Type B pancreatic cell (in vitro differentiated cells): ENCODE data around the gene THRB. TPM values are rescaled to one million over a fixed set of nuclear protein-coding genes. Genes with fewer than 3 reads are reported as not detected.

Experiments
- DNase-seq: peaks from one replicate; pipeline ENCODE4 v3.0.0; 2021; ENCODE audit warnings: mixed read lengths; ENCODE audit not compliant: unreplicated experiment; ENCODE audit errors: extremely low spot score
- H3K27ac Mint-ChIP-seq: 2 replicates; pipeline ENCODE4 v1.8.0; 2021; ENCODE audit warnings: mild to moderate bottlenecking, mixed read lengths
- H3K27me3 Mint-ChIP-seq: 2 replicates; pipeline ENCODE4 v1.8.0; 2021; ENCODE audit warnings: mixed read lengths
- H3K36me3 Mint-ChIP-seq: 2 replicates; pipeline ENCODE4 v1.8.0; 2021; ENCODE audit warnings: mixed read lengths
- H3K4me1 Mint-ChIP-seq: one replicate; pipeline ENCODE4 v1.8.0; 2021; ENCODE audit warnings: mixed read lengths; ENCODE audit not compliant: unreplicated experiment
- H3K4me3 Mint-ChIP-seq: 2 replicates; pipeline ENCODE4 v1.8.0; 2021; ENCODE audit warnings: mild to moderate bottlenecking, mixed read lengths
- H3K9me3 Mint-ChIP-seq: 2 replicates; pipeline ENCODE4 v1.8.0; 2021; ENCODE audit warnings: mixed read lengths
- total RNA-seq: library from RNA; stranded (reverse); gene quantifications from 2 replicates; pipeline ENCODE4 v1.2.1, GENCODE V29; 2021; ENCODE audit warnings: low replicate concordance
- TF ChIP-seq, protein P1 (sequence below): fragments of 200-600 bp; sonication (generic); conservative IDR thresholded peaks from 2 replicates; pipeline ENCODE4 v1.5.0; 2021; ENCODE audit warnings: antibody characterized with exemption, mild to moderate bottlenecking

THRB gene
- total RNA-seq, 1 donor from 2014 or later = 15.6 TPM

DNA sequence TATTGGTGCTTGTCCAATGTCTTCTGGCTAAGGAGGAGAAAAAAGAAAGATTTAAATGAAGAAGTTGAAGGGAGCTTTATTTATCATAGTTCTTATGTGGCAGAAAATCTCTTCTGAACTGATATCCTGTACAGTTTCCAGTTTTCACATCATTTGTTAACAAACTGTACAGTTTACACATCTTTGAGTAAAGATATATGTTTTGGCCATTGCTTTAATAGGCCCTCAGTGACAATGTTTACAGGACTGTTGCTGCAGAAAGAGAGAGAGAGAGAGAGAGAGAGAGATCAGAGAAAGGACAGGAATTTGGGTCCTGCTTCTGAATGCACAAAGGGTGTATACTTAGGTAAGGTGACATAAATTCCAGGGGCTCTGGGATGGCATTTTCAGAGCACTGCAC, 361.2 kb downstream of the THRB start:
- TF ChIP-seq, protein P1, sequence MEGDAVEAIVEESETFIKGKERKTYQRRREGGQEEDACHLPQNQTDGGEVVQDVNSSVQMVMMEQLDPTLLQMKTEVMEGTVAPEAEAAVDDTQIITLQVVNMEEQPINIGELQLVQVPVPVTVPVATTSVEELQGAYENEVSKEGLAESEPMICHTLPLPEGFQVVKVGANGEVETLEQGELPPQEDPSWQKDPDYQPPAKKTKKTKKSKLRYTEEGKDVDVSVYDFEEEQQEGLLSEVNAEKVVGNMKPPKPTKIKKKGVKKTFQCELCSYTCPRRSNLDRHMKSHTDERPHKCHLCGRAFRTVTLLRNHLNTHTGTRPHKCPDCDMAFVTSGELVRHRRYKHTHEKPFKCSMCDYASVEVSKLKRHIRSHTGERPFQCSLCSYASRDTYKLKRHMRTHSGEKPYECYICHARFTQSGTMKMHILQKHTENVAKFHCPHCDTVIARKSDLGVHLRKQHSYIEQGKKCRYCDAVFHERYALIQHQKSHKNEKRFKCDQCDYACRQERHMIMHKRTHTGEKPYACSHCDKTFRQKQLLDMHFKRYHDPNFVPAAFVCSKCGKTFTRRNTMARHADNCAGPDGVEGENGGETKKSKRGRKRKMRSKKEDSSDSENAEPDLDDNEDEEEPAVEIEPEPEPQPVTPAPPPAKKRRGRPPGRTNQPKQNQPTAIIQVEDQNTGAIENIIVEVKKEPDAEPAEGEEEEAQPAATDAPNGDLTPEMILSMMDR = no peak
- Mint-ChIP-seq H3K4me1 (peaks cover 13% of the 10 kb centered on the region), H3K27me3 (no peaks in the 10 kb centered on the region), H3K9me3 (no peaks in the 10 kb centered on the region), H3K4me3 (no peak overlapping the region), H3K27ac (no peak overlapping the region), H3K36me3 (peaks cover 7% of the 10 kb centered on the region)
- no peak for DNase-seq

DNA sequence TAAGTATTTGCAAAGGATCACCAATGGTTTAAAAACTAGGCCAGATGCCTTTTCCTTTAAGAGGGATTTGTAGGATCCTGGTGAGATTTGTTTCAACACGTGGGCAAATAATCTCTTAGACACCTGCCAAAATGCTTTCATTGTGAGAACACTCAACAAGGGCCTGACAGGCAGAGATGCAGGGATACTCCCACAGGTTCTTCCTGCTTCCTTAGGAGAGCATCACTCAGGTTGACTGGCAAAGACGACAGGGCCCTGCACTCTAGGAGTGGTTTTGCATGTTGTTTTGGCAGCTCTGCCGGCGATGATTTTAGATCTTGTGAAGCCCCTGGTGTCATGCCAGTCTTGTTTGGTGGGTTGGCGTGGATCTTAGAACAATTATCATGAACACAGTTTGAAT, 365.1 kb downstream of the THRB start:
- Mint-ChIP-seq H3K27me3 (no peaks in the 10 kb centered on the region), H3K27ac (no peak overlapping the region), H3K36me3 (peaks cover 7% of the 10 kb centered on the region), H3K4me1 (peaks cover 4% of the 10 kb centered on the region), H3K4me3 (no peak overlapping the region), H3K9me3 (no peaks in the 10 kb centered on the region)
- DNase-seq = no peak
- TF ChIP-seq, protein P1 = no peak

DNA sequence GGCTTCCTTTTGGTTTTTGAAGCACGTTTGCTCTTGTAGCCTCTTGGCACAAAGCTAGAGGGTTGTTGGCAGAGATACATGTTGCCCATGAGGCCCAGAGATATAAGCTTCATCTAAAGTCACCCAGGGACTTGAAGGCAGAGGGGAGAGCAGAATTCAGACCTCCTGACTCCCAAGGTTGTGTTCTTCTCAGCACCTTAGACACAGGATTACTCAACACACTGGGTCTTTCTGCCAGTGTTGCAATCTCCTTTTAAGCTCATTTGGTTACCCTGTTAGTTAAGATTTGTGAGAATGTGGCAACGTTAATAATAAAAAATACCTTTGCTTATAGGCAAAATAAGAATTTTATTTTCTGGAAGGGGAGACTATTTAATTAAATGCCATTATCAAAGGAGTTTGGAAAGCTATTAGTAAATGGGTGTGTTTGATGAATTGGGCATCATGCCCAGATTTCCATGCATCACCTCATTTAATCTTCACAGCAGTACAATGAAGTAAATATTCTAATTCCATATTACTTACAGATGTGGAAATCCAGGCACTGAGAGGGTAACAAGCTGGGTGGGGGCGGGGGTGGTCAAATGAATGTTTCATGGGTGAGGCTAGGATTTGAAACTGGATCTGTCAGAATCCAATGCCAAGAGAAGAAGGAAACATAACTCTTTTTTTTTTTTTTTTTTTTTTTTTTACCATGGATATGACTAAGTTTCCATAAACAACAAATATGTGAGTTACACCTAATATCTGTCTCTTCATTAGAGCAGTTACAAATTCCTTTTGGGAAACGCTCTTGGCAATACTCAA, 366.2 kb downstream of the THRB start:
- Mint-ChIP-seq H3K9me3 (no peaks in the 10 kb centered on the region), H3K4me1 (peaks cover 2% of the 10 kb centered on the region), H3K27ac (no peak overlapping the region), H3K4me3 (no peak overlapping the region), H3K36me3 (peaks cover 7% of the 10 kb centered on the region), H3K27me3 (no peaks in the 10 kb centered on the region)
- no peak for DNase-seq
- TF ChIP-seq, protein P1 = no peak

DNA sequence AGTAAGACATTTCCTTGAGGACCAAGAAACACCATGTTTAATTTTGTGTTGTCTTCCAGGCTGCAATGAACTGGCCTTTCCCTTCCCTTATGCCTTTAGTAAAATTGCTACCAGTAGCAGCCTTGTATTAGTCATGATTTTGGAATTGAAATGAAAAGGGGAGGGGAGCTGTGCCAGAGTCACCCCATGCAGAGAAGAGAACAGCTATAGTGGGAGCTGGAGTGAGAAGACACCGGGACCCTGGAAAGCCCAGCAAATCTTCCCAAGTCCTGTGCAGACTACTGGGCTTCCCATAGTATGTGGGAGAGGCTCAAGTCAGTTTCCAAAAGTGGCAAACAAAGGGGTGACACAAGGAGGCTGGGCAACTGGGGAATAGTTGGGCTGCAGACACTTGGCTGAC, 371.1 kb downstream of the THRB start:
- Mint-ChIP-seq H3K4me1 (peaks cover 4% of the 10 kb centered on the region), H3K9me3 (no peaks in the 10 kb centered on the region), H3K36me3 (peaks cover 4% of the 10 kb centered on the region), H3K4me3 (no peak overlapping the region), H3K27ac (no peak overlapping the region), H3K27me3 (no peaks in the 10 kb centered on the region)
- TF ChIP-seq, protein P1 = no peak
- no peak for DNase-seq

DNA sequence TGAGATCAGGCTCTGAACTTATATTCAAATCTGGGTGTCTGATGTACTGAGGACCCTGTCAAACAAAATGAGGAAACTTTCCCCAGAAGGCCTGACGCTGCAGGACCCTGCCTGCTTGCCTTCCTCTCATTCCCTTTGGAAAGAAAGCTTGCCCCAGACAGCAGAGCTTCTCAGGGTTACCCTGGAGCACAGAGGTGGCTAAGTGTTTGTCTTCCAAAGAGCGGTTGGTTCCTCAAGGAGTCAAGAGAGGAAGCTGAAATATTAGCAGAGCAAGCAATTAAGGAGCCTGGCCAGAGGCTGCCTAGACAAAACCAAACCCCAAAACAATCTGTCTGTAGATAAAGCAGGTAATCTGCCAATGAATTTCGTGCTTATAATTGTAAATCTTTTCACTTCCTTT, 374.2 kb downstream of the THRB start:
- Mint-ChIP-seq H3K27ac (no peak overlapping the region), H3K4me1 (peaks cover 4% of the 10 kb centered on the region), H3K4me3 (no peak overlapping the region), H3K36me3 (peaks cover 4% of the 10 kb centered on the region), H3K27me3 (no peaks in the 10 kb centered on the region), H3K9me3 (no peaks in the 10 kb centered on the region)
- DNase-seq = no peak
- TF ChIP-seq, protein P1 = no peak
